Lower leg skin (tissue), 3 donors: ENCODE measurements around the gene TUBGCP3.

ENCODE experiments used
- POLR2A ChIP-seq, 2 donors: fragments of 450-650 bp; IDR thresholded peaks; one replicate each; pipeline ENCODE4 v1.6.1; 2016 to 2017; ENCODE audit warnings: antibody characterized with exemption in 2 of 2, mild to moderate bottlenecking in 1 of 2, moderate library complexity in 1 of 2
- TF ChIP-seq, protein P1 (sequence below), 3 donors: fragments of 450-650 bp; IDR thresholded peaks; one replicate each; pipeline ENCODE4 v1.5.1; 2016; ENCODE audit warnings: antibody characterized with exemption in 3 of 3, mild to moderate bottlenecking in 3 of 3, moderate library complexity in 2 of 3

- TF ChIP-seq, protein P1, sequence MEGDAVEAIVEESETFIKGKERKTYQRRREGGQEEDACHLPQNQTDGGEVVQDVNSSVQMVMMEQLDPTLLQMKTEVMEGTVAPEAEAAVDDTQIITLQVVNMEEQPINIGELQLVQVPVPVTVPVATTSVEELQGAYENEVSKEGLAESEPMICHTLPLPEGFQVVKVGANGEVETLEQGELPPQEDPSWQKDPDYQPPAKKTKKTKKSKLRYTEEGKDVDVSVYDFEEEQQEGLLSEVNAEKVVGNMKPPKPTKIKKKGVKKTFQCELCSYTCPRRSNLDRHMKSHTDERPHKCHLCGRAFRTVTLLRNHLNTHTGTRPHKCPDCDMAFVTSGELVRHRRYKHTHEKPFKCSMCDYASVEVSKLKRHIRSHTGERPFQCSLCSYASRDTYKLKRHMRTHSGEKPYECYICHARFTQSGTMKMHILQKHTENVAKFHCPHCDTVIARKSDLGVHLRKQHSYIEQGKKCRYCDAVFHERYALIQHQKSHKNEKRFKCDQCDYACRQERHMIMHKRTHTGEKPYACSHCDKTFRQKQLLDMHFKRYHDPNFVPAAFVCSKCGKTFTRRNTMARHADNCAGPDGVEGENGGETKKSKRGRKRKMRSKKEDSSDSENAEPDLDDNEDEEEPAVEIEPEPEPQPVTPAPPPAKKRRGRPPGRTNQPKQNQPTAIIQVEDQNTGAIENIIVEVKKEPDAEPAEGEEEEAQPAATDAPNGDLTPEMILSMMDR (IDR thresholded peaks at IDR 0.05): no peak
- no peak for TF ChIP-seq POLR2A (IDR thresholded peaks at IDR 0.05)
Observed at GRCh38 chr13:112445411-112446271, 142.3 kb downstream of the TUBGCP3 start.
